Spleen (tissue), 11 donors: ENCODE data around the gene PLAC8. TPM values are rescaled to one million over a fixed set of nuclear protein-coding genes. Genes with fewer than 3 reads are reported as not detected.
"Not testable (repeated sequence)": the region's sequence is repeated elsewhere in the genome, so short reads cannot be mapped to it uniquely, and the experiment has no call there.

ENCODE experiments used
- DNase-seq: peaks from one replicate; pipeline ENCODE4 v3.0.0-alpha.2; 2020
- H3K27ac ChIP-seq, 8 donors: fragments of 200-600 bp; sonication (generic) in 7 of 8; 1 replicate in 4 of 8; 2 replicates in 4 of 8; pipeline versions ENCODE4 v1.5.0 to v1.8.0; 2016 to 2021; ENCODE audit warnings: inconsistent platforms in 4 of 8, mild to moderate bottlenecking in 4 of 8, moderate library complexity in 1 of 8
- H3K27me3 ChIP-seq, 7 donors: fragments of 200-600 bp; sonication (generic) in 6 of 7; replicated peaks in 1 of 7; 1 replicate in 4 of 7; 2 replicates in 3 of 7; pipeline versions ENCODE4 v1.5.0 to v1.8.0; 2016 to 2021; ENCODE audit warnings: inconsistent platforms in 3 of 7, mild to moderate bottlenecking in 1 of 7
- H3K36me3 ChIP-seq, 6 donors: fragments of 200-600 bp; sonication (generic) in 5 of 6; 1 replicate in 4 of 6; 2 replicates in 2 of 6; pipeline versions ENCODE4 v1.5.0 to v1.8.0; 2016 to 2021; ENCODE audit warnings: inconsistent platforms in 2 of 6
- H3K4me1 ChIP-seq, 6 donors: fragments of 200-600 bp; sonication (generic) in 5 of 6; 1 replicate in 3 of 6; 2 replicates in 3 of 6; pipeline versions ENCODE4 v1.5.0 to v1.8.0; 2016 to 2021; ENCODE audit warnings: inconsistent platforms in 3 of 6
- H3K4me3 ChIP-seq, 8 donors: fragments of 200-600 bp; sonication (generic) in 7 of 8; 1 replicate in 4 of 8; 2 replicates in 4 of 8; pipeline versions ENCODE4 v1.5.0 to v1.8.0; 2016 to 2021; ENCODE audit warnings: inconsistent platforms in 4 of 8, mild to moderate bottlenecking in 4 of 8, moderate library complexity in 2 of 8
- H3K9me3 ChIP-seq, 8 donors: fragments of 200-600 bp; sonication (generic) in 7 of 8; 1 replicate in 4 of 8; 2 replicates in 4 of 8; pipeline versions ENCODE4 v1.5.0 to v1.8.0; 2016 to 2021; ENCODE audit warnings: inconsistent platforms in 4 of 8
- CTCF ChIP-seq, 11 experiments: fragments of 200-600 bp in 7 of 11; fragments of 450-650 bp in 4 of 11; sonication (generic) in 4 of 11; IDR thresholded peaks in 8 of 11; conservative IDR thresholded peaks in 3 of 11; 1 replicate in 7 of 11; 2 replicates in 4 of 11; pipeline versions ENCODE4 v1.4.0 to v1.8.0; 2016 to 2021; ENCODE audit warnings: antibody characterized with exemption in 11 of 11, inconsistent platforms in 4 of 11, mild to moderate bottlenecking in 1 of 11
- POLR2A ChIP-seq, 3 donors: fragments of 450-650 bp; IDR thresholded peaks; one replicate each; pipeline ENCODE4 v1.5.1; 2017; ENCODE audit warnings: antibody characterized with exemption in 3 of 3, mild to moderate bottlenecking in 1 of 3
- POLR2AphosphoS5 ChIP-seq, 3 donors: sonication (generic); formaldehyde crosslinking; IDR thresholded peaks; one replicate each; pipeline ENCODE4 v1.5.1; 2017; ENCODE audit warnings: antibody characterized with exemption in 3 of 3
- WGBS, 5 donors: extraction: QIAGEN DNeasy Blood & Tissue Kit in 3 of 5; methylation state at CpG; one replicate each; pipeline versions ENCODE4 v1.1.5 to v1.1.7; 2013 to 2018; 5-methylcytosine and 5-hydroxymethylcytosine counted together
- intact Hi-C: fragments of 100-400 bp; cut with DNase I; formaldehyde crosslinking; loops from one replicate; pipeline ENCODE4 v1.15.0; 2023; ENCODE audit warnings: low total_unique reads
- polyA plus RNA-seq, 3 donors: library from polyadenylated mRNA; stranded (reverse); fragments of 200-250 nt; gene quantifications; one replicate each; pipeline ENCODE4 v1.2.1, GENCODE V29; 2013
- total RNA-seq, 7 donors: library from RNA; depleted of rRNA in 3 of 7; stranded (reverse); fragments of >200 nt in 3 of 7; fragmentation: NEBNext Ultra II Directional in 4 of 7; extraction: Animal tissue kit (Norgen Biotek cat#: 25700) in 4 of 7; gene quantifications; one replicate each; pipeline versions ENCODE4 v1.1.0 to v1.2.1, GENCODE V29; 2016 to 2021
- donor health status: healthy with polysubstance abuse.
- donor health status: DM: no; HTN: no; CAD: no; lungs with moderate emphysema.
- donor health status: DM: no; HTN: no; CAD: no.
- donor health status: Bipolar disorder and iron deficiency.
- donor health status: healthy.
- donor health status: DM: no; HTN: no; CAD: no.
- donor health status: DM: yes; HTN: yes; CAD: no.

Gene PLAC8
- total and polyA plus RNA-seq, 10 donors: 156 to 341 (median 236) TPM

- DNase-seq: no peak
- Histone ChIP-seq H3K36me3 (no peaks in the 10 kb centered on the region), H3K27ac (peak overlapping the region in 6 of 8 donors; percentile 19 to 67 (median 57)), H3K4me1 (peaks cover 0 to 64% (median 29%) of the 10 kb centered on the region in 6 donors), H3K27me3 (no peaks in the 10 kb centered on the region), H3K9me3 (no peaks in the 10 kb centered on the region), H3K4me3 (peak overlapping the region in 1 of 8 donors; percentile 0)
- TF ChIP-seq POLR2A (IDR thresholded peaks at IDR 0.05): no peak
- intact Hi-C loops: no loop called here
- 75 to 87% (median 79%) methylated on average over 8 of the region's 8 CpGs for WGBS, 5 donors
Observed at GRCh38 chr4:83150653-83151330, 36.3 kb upstream of the PLAC8 start.

DNA sequence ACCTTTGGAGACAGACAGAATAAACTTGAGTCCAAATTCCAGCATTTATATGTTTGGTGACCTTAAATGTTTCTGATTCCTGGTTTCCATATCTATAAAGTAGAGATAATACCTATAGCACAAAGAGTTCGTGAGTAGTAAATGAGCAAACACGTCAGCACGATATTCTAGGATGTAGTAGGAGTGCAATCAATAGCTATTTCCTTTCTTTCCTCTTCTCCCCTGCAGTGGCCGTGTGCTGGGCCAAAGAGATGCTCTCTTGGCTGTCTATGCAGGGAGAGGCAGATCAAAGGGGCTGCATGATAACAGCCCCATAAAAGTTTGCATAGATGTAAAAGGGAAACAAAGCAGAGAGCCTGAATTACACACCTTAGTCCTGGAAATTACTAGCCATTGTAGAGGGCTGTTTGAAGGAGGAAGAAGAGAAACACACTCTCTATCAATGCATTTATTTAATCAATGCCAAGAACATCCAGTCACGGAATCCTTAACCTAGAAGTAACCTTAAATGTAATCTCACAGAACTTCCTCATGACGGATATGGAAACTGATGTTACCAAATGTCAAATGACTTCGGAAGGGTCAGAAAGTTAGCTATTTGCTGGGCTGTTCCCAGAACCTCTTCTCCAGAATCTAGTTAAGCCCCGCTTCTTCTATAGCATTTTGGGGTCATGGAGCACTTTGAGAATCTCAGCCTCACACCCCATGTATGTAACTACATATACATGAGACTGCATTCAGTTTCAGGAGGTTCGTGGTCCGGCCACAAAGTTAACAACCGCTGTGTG, 35.5 kb upstream of the PLAC8 start:
- DNase-seq: no peak
- Histone ChIP-seq H3K36me3 (no peaks in the 10 kb centered on the region), H3K27me3 (no peaks in the 10 kb centered on the region), H3K27ac (peak overlapping the region in 6 of 8 donors; percentile 19 to 67 (median 57)), H3K4me3 (peak overlapping the region in 1 of 8 donors; percentile 0), H3K9me3 (no peaks in the 10 kb centered on the region), H3K4me1 (peaks cover 0 to 70% (median 31%) of the 10 kb centered on the region in 6 donors)
- no peak for TF ChIP-seq CTCF (IDR thresholded peaks at IDR 0.05 in 8 of 11, conservative IDR thresholded peaks at IDR 0.05 in 3 of 11)
- TF ChIP-seq POLR2AphosphoS5 (IDR thresholded peaks at IDR 0.05): no peak
- no peak for TF ChIP-seq POLR2A (IDR thresholded peaks at IDR 0.05)
- intact Hi-C loops: no loop called here
- WGBS, 5 donors: 47 to 72% (median 59%) methylated on average over 11 of the region's 11 CpGs

GRCh38 chr4:83146841-83147240, 32.3 kb upstream of the PLAC8 start:
- 92 to 95% (median 93%) methylated on average over 2 of the region's 2 CpGs for WGBS, 5 donors
- no peaks in the 10 kb centered on the region for H3K27me3 ChIP-seq
- H3K9me3 ChIP-seq: no peaks in the 10 kb centered on the region
- H3K36me3 ChIP-seq: no peaks in the 10 kb centered on the region
- H3K4me3 ChIP-seq: no peak overlapping the region
- no peak for DNase-seq
- H3K4me1 ChIP-seq: peaks cover 0 to 47% (median 21%) of the 10 kb centered on the region in 6 donors
- TF ChIP-seq POLR2AphosphoS5 (IDR thresholded peaks at IDR 0.05) (no peak), POLR2A (IDR thresholded peaks at IDR 0.05) (no peak), CTCF (IDR thresholded peaks at IDR 0.05 in 8 of 11, conservative IDR thresholded peaks at IDR 0.05 in 3 of 11) (no peak)
- intact Hi-C loops: no loop called here
- no peak overlapping the region for H3K27ac ChIP-seq

DNA sequence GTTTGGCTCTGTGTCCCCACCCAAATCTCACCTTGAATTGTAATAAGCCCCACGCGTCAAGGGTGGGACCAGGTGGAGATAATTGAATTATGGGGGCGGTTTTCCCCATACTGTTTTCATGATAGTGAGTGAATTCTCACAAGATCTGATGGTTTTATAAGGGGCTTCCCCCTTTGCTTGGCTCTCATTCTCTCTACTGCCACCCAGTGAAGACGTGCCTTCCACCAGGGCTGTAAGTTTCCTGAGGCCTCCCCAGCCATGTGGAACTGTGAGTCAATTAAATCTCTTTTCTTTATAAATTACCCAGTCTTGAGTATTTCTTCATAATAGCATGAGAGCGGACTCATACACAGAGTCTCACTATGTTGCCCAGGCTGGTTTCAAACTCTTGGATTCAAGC, 31.2 kb upstream of the PLAC8 start:
- H3K27ac ChIP-seq, H3K4me3 ChIP-seq, intact Hi-C loops, DNase-seq, H3K36me3 ChIP-seq, H3K27me3 ChIP-seq, H3K9me3 ChIP-seq: not testable (repeated sequence)
- WGBS, 5 donors: 63 to 74% (median 69%) methylated on average over 5 of the region's 5 CpGs
- peak in 3 of 11 experiments; percentile 7 to 35 (median 26) for TF ChIP-seq CTCF (IDR thresholded peaks at IDR 0.05 in 8 of 11, conservative IDR thresholded peaks at IDR 0.05 in 3 of 11)
- peaks cover 0 to 37% (median 18%) of the 10 kb centered on the region in 6 donors for H3K4me1 ChIP-seq
